Vagina (tissue), 2 donors: ENCODE data around the gene SLC34A2. TPM values are rescaled to one million over a fixed set of nuclear protein-coding genes. Genes with fewer than 3 reads are reported as not detected.

Experiments used
- DNase-seq, 2 donors: peaks; one replicate each; pipeline ENCODE4 v3.0.0-alpha.2; 2017; ENCODE audit errors: extremely low spot score in 2 of 2
- H3K27ac ChIP-seq: fragments of 200-600 bp; sonication (generic); one replicate; pipeline ENCODE4 v1.5.1; 2019
- H3K27me3 ChIP-seq: fragments of 200-600 bp; sonication (generic); one replicate; pipeline ENCODE4 v1.5.1; 2019
- H3K36me3 ChIP-seq, 2 donors: fragments of 200-600 bp; sonication (generic); one replicate each; pipeline ENCODE4 v1.5.1; 2017 to 2019
- H3K4me1 ChIP-seq: fragments of 200-600 bp; sonication (generic); one replicate; pipeline ENCODE4 v1.5.1; 2019
- H3K4me3 ChIP-seq, 2 donors: fragments of 200-600 bp; sonication (generic); 1 replicate in 1 of 2; 2 replicates in 1 of 2; pipeline ENCODE4 v1.5.1; 2016 to 2019
- H3K9me3 ChIP-seq: fragments of 200-600 bp; sonication (generic); one replicate; pipeline ENCODE4 v1.5.1; 2019
- CTCF ChIP-seq, 3 experiments: fragments of 450-650 bp in 2 of 3; fragments of 200-600 bp in 1 of 3; sonication (generic) in 1 of 3; IDR thresholded peaks; one replicate each; pipeline ENCODE4 v1.5.1; 2017 to 2019; ENCODE audit warnings: antibody characterized with exemption in 3 of 3, mild to moderate bottlenecking in 2 of 3, moderate library complexity in 2 of 3
- POLR2A ChIP-seq, 2 donors: fragments of 450-650 bp; IDR thresholded peaks; one replicate each; pipeline ENCODE4 v1.6.1; 2017; ENCODE audit warnings: antibody characterized with exemption in 2 of 2, mild to moderate bottlenecking in 2 of 2, moderate library complexity in 2 of 2
- POLR2AphosphoS5 ChIP-seq, 2 donors: sonication (generic); formaldehyde crosslinking; IDR thresholded peaks; one replicate each; pipeline ENCODE4 v1.9.0; 2017; ENCODE audit warnings: antibody characterized with exemption in 2 of 2, mild to moderate bottlenecking in 2 of 2, low read depth in 1 of 2; ENCODE audit not compliant: insufficient read depth in 1 of 2
- intact Hi-C: fragments of 100-400 bp; cut with DNase I; formaldehyde crosslinking; loops from one replicate; pipeline ENCODE4 v1.15.1; 2023
- total RNA-seq: library from RNA; depleted of rRNA; stranded (reverse); fragments of >200 nt; gene quantifications from one replicate; pipeline ENCODE4 v1.2.3, GENCODE V29; 2016

The SLC34A2 gene
- total RNA-seq, 1 donor from 2014 or later, result not detected

- no peak for DNase-seq
- H3K4me1 ChIP-seq, result no peaks in the 10 kb centered on the region
- H3K36me3 ChIP-seq, result no peaks in the 10 kb centered on the region
- no peaks in the 10 kb centered on the region for H3K27me3 ChIP-seq
- H3K9me3 ChIP-seq, result no peaks in the 10 kb centered on the region
- no peak overlapping the region for H3K4me3 ChIP-seq
- H3K27ac ChIP-seq, result no peak overlapping the region
- TF ChIP-seq POLR2AphosphoS5 (IDR thresholded peaks at IDR 0.05; ENCODE audit: insufficient read depth in 1 of 2, low read depth in 1 of 2) (no peak), CTCF (IDR thresholded peaks at IDR 0.05) (no peak)
- intact Hi-C loops, result no loop called here
These were observed 34.4 kb upstream of the SLC34A2 start for GRCh38 chr4:25621027-25621930.

GRCh38 chr4:25624616-25625015, 31.0 kb upstream of the SLC34A2 start:
- intact Hi-C loops, result no loop called here

GRCh38 chr4:25628451-25628850, 27.2 kb upstream of the SLC34A2 start:
- intact Hi-C loops, result no loop called here
- H3K27me3 ChIP-seq, result no peaks in the 10 kb centered on the region
- H3K27ac ChIP-seq, result no peak overlapping the region
- no peaks in the 10 kb centered on the region for H3K4me1 ChIP-seq
- no peak for DNase-seq
- H3K9me3 ChIP-seq, result no peaks in the 10 kb centered on the region
- TF ChIP-seq POLR2AphosphoS5 (IDR thresholded peaks at IDR 0.05; ENCODE audit: insufficient read depth in 1 of 2, low read depth in 1 of 2) (no peak), POLR2A (IDR thresholded peaks at IDR 0.05) (no peak), CTCF (IDR thresholded peaks at IDR 0.05) (no peak)
- no peaks in the 10 kb centered on the region for H3K36me3 ChIP-seq
- H3K4me3 ChIP-seq, result no peak overlapping the region

More at GRCh38 chr4:25624616-25625015, 31.0 kb upstream of the SLC34A2 start:
- Histone ChIP-seq H3K4me1 (no peaks in the 10 kb centered on the region), H3K4me3 (no peak overlapping the region), H3K27ac (no peak overlapping the region), H3K36me3 (no peaks in the 10 kb centered on the region), H3K9me3 (no peaks in the 10 kb centered on the region), H3K27me3 (no peaks in the 10 kb centered on the region)
- no peak for DNase-seq
- TF ChIP-seq POLR2AphosphoS5 (IDR thresholded peaks at IDR 0.05; ENCODE audit: insufficient read depth in 1 of 2, low read depth in 1 of 2), result no peak
- TF ChIP-seq POLR2A (IDR thresholded peaks at IDR 0.05), result no peak
- no peak for TF ChIP-seq CTCF (IDR thresholded peaks at IDR 0.05)

GRCh38 chr4:25632135-25632534, 23.5 kb upstream of the SLC34A2 start:
- no peaks in the 10 kb centered on the region for H3K4me1 ChIP-seq
- intact Hi-C loops, result no loop called here
- no peak overlapping the region for H3K4me3 ChIP-seq
- H3K27me3 ChIP-seq, result no peaks in the 10 kb centered on the region
- no peak for DNase-seq
- no peaks in the 10 kb centered on the region for H3K36me3 ChIP-seq
- H3K9me3 ChIP-seq, result no peaks in the 10 kb centered on the region
- TF ChIP-seq POLR2AphosphoS5 (IDR thresholded peaks at IDR 0.05; ENCODE audit: insufficient read depth in 1 of 2, low read depth in 1 of 2) (no peak), POLR2A (IDR thresholded peaks at IDR 0.05) (no peak), CTCF (IDR thresholded peaks at IDR 0.05) (no peak)
- no peak overlapping the region for H3K27ac ChIP-seq

GRCh38 chr4:25633541-25633940, 22.1 kb upstream of the SLC34A2 start:
- no peak overlapping the region for H3K27ac ChIP-seq
- H3K36me3 ChIP-seq, result no peaks in the 10 kb centered on the region
- no peak for TF ChIP-seq POLR2A (IDR thresholded peaks at IDR 0.05)
- TF ChIP-seq POLR2AphosphoS5 (IDR thresholded peaks at IDR 0.05; ENCODE audit: insufficient read depth in 1 of 2, low read depth in 1 of 2), result no peak
- TF ChIP-seq CTCF (IDR thresholded peaks at IDR 0.05), result no peak
- no peak overlapping the region for H3K4me3 ChIP-seq
- intact Hi-C loops, result no loop called here
- no peaks in the 10 kb centered on the region for H3K27me3 ChIP-seq
- no peaks in the 10 kb centered on the region for H3K9me3 ChIP-seq
- H3K4me1 ChIP-seq, result no peaks in the 10 kb centered on the region
- no peak for DNase-seq
